Thyroid gland (tissue), 4 donors: Measurements from ENCODE around the gene PYY.

Experiments
- CTCF ChIP-seq, 6 experiments: fragments of 200-600 bp in 3 of 6; fragments of 450-650 bp in 3 of 6; sonication (generic) in 3 of 6; IDR thresholded peaks; one replicate each; pipeline ENCODE4 v1.5.1; 2016 to 2019; ENCODE audit warnings: antibody characterized with exemption in 6 of 6, mild to moderate bottlenecking in 2 of 6, inconsistent platforms in 1 of 6, moderate library complexity in 1 of 6
- POLR2A ChIP-seq, 2 donors: fragments of 450-650 bp; IDR thresholded peaks; one replicate each; pipeline ENCODE4 v1.6.1; 2017; ENCODE audit warnings: antibody characterized with exemption in 2 of 2, mild to moderate bottlenecking in 2 of 2, moderate library complexity in 1 of 2

DNA sequence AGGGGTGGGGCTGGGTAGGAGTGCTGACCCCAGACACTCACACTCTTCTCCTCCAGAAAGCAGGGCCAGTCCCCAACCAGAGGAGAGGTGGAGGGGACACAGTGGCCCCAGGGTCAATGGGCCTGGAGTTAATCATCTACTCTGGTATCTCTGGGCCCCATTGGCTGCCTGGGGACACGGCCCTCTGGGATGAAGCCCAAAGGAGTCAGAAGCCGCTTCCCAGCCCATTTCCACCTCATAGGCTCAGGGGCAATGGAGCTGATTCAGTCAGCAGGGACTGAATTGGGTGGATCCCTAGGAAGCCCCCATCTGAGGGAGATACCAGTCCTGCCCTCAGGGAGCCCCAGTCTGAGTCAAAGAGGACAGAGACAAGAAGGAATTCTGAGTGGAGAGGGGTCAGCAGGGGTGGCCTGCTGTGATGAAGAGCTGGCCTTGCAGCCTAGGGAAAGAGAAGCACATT, 47.8 kb upstream of the PYY start:
- no peak for TF ChIP-seq CTCF (IDR thresholded peaks at IDR 0.05)
- no peak for TF ChIP-seq POLR2A (IDR thresholded peaks at IDR 0.05)
